ENCODE data around the gene ZDBF2. TPM values are rescaled to one million over a fixed set of nuclear protein-coding genes. Genes with fewer than 3 reads are reported as not detected.

Gene ZDBF2
- total and polyA plus RNA-seq, 9 of the 15 experiments (the other 6 are each of a cell fraction or from before 2014, with no cell fraction given) = 0.01 to 0.04 (median 0.03) TPM; not detected in 3

DNA sequence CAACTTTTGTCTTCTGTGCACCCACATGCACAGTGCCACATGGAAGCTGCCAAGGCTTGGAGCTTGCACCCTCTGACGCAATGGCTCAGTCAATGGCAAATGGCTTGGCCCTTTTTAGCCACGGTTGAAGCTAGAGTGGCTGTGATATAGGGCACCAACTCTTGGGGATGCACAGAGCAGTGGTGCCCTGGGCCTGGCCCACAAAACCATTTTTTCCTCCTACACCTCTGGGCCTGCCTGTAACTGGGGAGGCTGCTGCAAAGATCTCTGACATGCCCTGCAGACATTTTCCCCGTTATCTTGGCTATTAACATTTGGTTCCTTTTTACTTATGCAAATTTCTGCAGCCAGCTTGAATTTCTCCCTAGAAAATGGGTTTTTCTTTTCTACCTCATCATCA, 74.9 kb downstream of the ZDBF2 start (continued):
- TF ChIP-seq, protein P1, sequence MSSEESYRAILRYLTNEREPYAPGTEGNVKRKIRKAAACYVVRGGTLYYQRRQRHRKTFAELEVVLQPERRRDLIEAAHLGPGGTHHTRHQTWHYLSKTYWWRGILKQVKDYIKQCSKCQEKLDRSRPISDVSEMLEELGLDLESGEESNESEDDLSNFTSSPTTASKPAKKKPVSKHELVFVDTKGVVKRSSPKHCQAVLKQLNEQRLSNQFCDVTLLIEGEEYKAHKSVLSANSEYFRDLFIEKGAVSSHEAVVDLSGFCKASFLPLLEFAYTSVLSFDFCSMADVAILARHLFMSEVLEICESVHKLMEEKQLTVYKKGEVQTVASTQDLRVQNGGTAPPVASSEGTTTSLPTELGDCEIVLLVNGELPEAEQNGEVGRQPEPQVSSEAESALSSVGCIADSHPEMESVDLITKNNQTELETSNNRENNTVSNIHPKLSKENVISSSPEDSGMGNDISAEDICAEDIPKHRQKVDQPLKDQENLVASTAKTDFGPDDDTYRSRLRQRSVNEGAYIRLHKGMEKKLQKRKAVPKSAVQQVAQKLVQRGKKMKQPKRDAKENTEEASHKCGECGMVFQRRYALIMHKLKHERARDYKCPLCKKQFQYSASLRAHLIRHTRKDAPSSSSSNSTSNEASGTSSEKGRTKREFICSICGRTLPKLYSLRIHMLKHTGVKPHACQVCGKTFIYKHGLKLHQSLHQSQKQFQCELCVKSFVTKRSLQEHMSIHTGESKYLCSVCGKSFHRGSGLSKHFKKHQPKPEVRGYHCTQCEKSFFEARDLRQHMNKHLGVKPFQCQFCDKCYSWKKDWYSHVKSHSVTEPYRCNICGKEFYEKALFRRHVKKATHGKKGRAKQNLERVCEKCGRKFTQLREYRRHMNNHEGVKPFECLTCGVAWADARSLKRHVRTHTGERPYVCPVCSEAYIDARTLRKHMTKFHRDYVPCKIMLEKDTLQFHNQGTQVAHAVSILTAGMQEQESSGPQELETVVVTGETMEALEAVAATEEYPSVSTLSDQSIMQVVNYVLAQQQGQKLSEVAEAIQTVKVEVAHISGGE (CRISPR knock-in tag; IDR thresholded peaks at IDR 0.05) = no peak
- TF ChIP-seq, protein P2, sequence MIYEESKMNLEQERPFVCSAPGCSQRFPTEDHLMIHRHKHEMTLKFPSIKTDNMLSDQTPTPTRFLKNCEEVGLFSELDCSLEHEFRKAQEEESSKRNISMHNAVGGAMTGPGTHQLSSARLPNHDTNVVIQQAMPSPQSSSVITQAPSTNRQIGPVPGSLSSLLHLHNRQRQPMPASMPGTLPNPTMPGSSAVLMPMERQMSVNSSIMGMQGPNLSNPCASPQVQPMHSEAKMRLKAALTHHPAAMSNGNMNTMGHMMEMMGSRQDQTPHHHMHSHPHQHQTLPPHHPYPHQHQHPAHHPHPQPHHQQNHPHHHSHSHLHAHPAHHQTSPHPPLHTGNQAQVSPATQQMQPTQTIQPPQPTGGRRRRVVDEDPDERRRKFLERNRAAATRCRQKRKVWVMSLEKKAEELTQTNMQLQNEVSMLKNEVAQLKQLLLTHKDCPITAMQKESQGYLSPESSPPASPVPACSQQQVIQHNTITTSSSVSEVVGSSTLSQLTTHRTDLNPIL (CRISPR knock-in tag; IDR thresholded peaks at IDR 0.05) = no peak
- TF ChIP-seq ZNF740 (CRISPR knock-in tag; IDR thresholded peaks at IDR 0.05) = no peak
- no peak for TF ChIP-seq ZNF740 (tag; IDR thresholded peaks at IDR 0.05)

Measured in K562 (cell line).